GM19395 (cell line): ENCODE measurements around the gene ELF1.
"Not testable (repeated sequence)": the region's sequence is repeated elsewhere in the genome, so short reads cannot be mapped to it uniquely, and the experiment has no call there.

ENCODE experiments used
- ATAC-seq: cut with Tn5 transposase; IDR thresholded peaks from one replicate; pipeline ENCODE4 v1.9.1; 2021; ENCODE audit warnings: mild to moderate bottlenecking, moderate library complexity; ENCODE audit not compliant: unreplicated experiment

ELF1 gene

GRCh38 chr13:40960716-40961115, 58.4 kb downstream of the ELF1 start:
- no peak for ATAC-seq

- no peak for ATAC-seq
These were observed 60.5 kb downstream of the ELF1 start for GRCh38 chr13:40958655-40959054.

GRCh38 chr13:40946485-40946884, 72.6 kb downstream of the ELF1 start:
- no peak for ATAC-seq

GRCh38 chr13:40943073-40943472, 76.0 kb downstream of the ELF1 start:
- no peak for ATAC-seq

- no peak for ATAC-seq
These were observed 77.5 kb downstream of the ELF1 start for GRCh38 chr13:40941581-40941980.

GRCh38 chr13:40940841-40941240, 78.3 kb downstream of the ELF1 start:
- ATAC-seq, result no peak

GRCh38 chr13:40933508-40934204, 85.5 kb downstream of the ELF1 start:
- peak; percentile 74 for ATAC-seq

GRCh38 chr13:40932252-40932651, 86.9 kb downstream of the ELF1 start:
- no peak for ATAC-seq

- no peak for ATAC-seq
These were observed 87.4 kb downstream of the ELF1 start for GRCh38 chr13:40931719-40932118.

GRCh38 chr13:40929883-40930282, 89.2 kb downstream of the ELF1 start:
- not testable (repeated sequence) for ATAC-seq

GRCh38 chr13:40928980-40929379, 90.1 kb downstream of the ELF1 start:
- ATAC-seq, result no peak

- ATAC-seq, result no peak
These were observed 91.2 kb downstream of the ELF1 start for GRCh38 chr13:40927929-40928328.

- no peak for ATAC-seq
These were observed 95.2 kb downstream of the ELF1 start for GRCh38 chr13:40923867-40924266.

- no peak for ATAC-seq
These were observed 96.6 kb downstream of the ELF1 start for GRCh38 chr13:40922437-40923040.

GRCh38 chr13:40920826-40921225, 98.3 kb downstream of the ELF1 start:
- no peak for ATAC-seq

- ATAC-seq, result not testable (repeated sequence)
These were observed 99.2 kb downstream of the ELF1 start for GRCh38 chr13:40919901-40920300.

- ATAC-seq, result no peak
These were observed 102.7 kb downstream of the ELF1 start for GRCh38 chr13:40916207-40916998.

GRCh38 chr13:40914863-40915262, 104.3 kb downstream of the ELF1 start:
- not testable (repeated sequence) for ATAC-seq

GRCh38 chr13:40911341-40911740, 107.8 kb downstream of the ELF1 start:
- ATAC-seq, result no peak

GRCh38 chr13:40910324-40911050, 108.6 kb downstream of the ELF1 start:
- peak; percentile 89 for ATAC-seq

- ATAC-seq, result not testable (repeated sequence)
These were observed 109.4 kb downstream of the ELF1 start for GRCh38 chr13:40909541-40910200.
